NT2/D1 (cell line): ENCODE results near the gene GOLGA6A.
"Not testable (repeated sequence)": the region's sequence is repeated elsewhere in the genome, so short reads cannot be mapped to it uniquely, and the experiment has no call there.

Experiments used
- DNase-seq: peaks from one replicate; pipeline ENCODE4 v3.0.0-alpha.2; 2011; ENCODE audit warnings: low read depth, low spot score
- H3K27me3 ChIP-seq: 2 replicates; pipeline ENCODE4 v1.6.0; 2011; ENCODE audit warnings: mild to moderate bottlenecking; ENCODE audit not compliant: insufficient read length, insufficient read depth
- H3K36me3 ChIP-seq: 2 replicates; pipeline ENCODE4 v1.6.1; 2011; ENCODE audit warnings: mild to moderate bottlenecking, low read length, mixed read lengths; ENCODE audit not compliant: insufficient read depth, insufficient read length
- H3K4me1 ChIP-seq: 2 replicates; pipeline ENCODE4 v1.5.1; 2011; ENCODE audit not compliant: insufficient read depth, insufficient read length
- H3K4me3 ChIP-seq: 2 replicates; pipeline ENCODE4 v1.5.1; 2011; ENCODE audit warnings: low read depth; ENCODE audit not compliant: insufficient read length
- H3K9ac ChIP-seq: 2 replicates; pipeline ENCODE4 v1.6.0; 2011; ENCODE audit warnings: low read depth; ENCODE audit not compliant: insufficient read length
- H3K9me3 ChIP-seq: 2 replicates; pipeline ENCODE4 v1.5.1; 2011; ENCODE audit warnings: mild to moderate bottlenecking, low read length; ENCODE audit not compliant: insufficient read depth
- SUZ12 ChIP-seq: IDR thresholded peaks from 2 replicates; pipeline ENCODE4 v1.6.1; 2011; ENCODE audit not compliant: insufficient read length, insufficient read depth; ENCODE audit errors: extremely low read depth
- YY1 ChIP-seq: IDR thresholded peaks from 2 replicates; pipeline ENCODE4 v1.6.1; 2011; ENCODE audit not compliant: insufficient read length, insufficient read depth
- ZNF274 ChIP-seq: IDR thresholded peaks from 2 replicates; pipeline ENCODE4 v1.6.1; 2011; ENCODE audit warnings: mild to moderate bottlenecking, low read depth, low read length

The GOLGA6A gene

DNA sequence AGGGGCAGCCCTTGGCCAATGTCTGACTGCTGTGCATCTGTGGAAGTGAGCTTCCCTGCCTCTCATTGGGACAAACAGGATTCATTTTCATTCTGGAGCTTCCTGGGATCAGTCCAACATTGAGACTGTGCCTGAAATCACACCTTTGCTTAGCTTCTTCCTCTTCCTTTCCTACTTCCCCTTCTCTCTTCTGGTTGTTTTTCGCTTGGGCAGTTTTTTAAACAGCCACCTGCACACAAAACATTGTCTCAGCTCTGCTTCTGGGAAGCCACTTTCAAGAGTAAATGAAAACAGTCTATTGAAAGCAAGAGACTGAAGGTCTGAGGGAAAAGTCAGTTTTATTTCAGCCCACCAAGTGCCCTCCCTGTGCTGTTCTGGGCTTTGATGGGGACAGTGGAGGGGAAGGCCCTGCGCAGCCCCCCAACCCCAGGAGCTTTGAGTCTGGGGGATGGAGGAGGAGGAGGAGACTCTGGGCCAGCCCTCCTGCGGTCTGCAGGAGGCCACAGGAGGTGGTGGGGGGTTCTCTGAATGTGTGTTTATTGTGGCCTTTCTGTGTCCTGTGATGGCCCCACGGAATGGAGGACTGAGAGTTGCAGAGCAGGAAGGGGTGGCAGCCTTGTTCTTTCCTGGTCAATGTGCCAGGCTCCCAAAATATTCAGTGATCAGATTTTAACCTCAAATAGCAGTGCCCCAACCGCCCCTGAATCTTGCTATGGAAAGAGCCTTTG is 40.2 kb upstream of the GOLGA6A start:
- TF ChIP-seq YY1 (no peak), ZNF274 (no peak), SUZ12 (no peak)
- no peak for DNase-seq
- H3K4me3 ChIP-seq, result no peak overlapping the region
- H3K9me3 ChIP-seq, result no peaks in the 10 kb centered on the region
- H3K27me3 ChIP-seq, result peaks cover 41% of the 10 kb centered on the region
- peaks cover 14% of the 10 kb centered on the region for H3K4me1 ChIP-seq
- H3K9ac ChIP-seq, result peak overlapping the region; percentile 34
- H3K36me3 ChIP-seq, result no peaks in the 10 kb centered on the region

GRCh38 chr15:74121858-74122257 is 39.5 kb upstream of the GOLGA6A start:
- Histone ChIP-seq H3K4me3 (no peak overlapping the region), H3K9me3 (no peaks in the 10 kb centered on the region), H3K36me3 (no peaks in the 10 kb centered on the region), H3K4me1 (peaks cover 14% of the 10 kb centered on the region), H3K27me3 (peaks cover 35% of the 10 kb centered on the region), H3K9ac (peak overlapping the region; percentile 34)
- no peak for TF ChIP-seq YY1
- TF ChIP-seq ZNF274, result no peak
- no peak for TF ChIP-seq SUZ12
- DNase-seq, result no peak

- no peaks in the 10 kb centered on the region for H3K36me3 ChIP-seq
- no peaks in the 10 kb centered on the region for H3K9me3 ChIP-seq
- no peak for DNase-seq
- TF ChIP-seq YY1 (no peak), SUZ12 (no peak), ZNF274 (no peak)
- peaks cover 28% of the 10 kb centered on the region for H3K27me3 ChIP-seq
- H3K4me3 ChIP-seq, result no peak overlapping the region
- no peak overlapping the region for H3K9ac ChIP-seq
- H3K4me1 ChIP-seq, result peaks cover 14% of the 10 kb centered on the region
Observed at GRCh38 chr15:74121039-74121438, 38.7 kb upstream of the GOLGA6A start.

- no peaks in the 10 kb centered on the region for H3K9me3 ChIP-seq
- peaks cover 14% of the 10 kb centered on the region for H3K4me1 ChIP-seq
- no peaks in the 10 kb centered on the region for H3K36me3 ChIP-seq
- no peak for DNase-seq
- no peak for TF ChIP-seq SUZ12
- TF ChIP-seq ZNF274, result no peak
- TF ChIP-seq YY1, result no peak
- H3K27me3 ChIP-seq, result peaks cover 24% of the 10 kb centered on the region
- no peak overlapping the region for H3K9ac ChIP-seq
- no peak overlapping the region for H3K4me3 ChIP-seq
Observed at GRCh38 chr15:74120426-74120825, 38.1 kb upstream of the GOLGA6A start.

DNA sequence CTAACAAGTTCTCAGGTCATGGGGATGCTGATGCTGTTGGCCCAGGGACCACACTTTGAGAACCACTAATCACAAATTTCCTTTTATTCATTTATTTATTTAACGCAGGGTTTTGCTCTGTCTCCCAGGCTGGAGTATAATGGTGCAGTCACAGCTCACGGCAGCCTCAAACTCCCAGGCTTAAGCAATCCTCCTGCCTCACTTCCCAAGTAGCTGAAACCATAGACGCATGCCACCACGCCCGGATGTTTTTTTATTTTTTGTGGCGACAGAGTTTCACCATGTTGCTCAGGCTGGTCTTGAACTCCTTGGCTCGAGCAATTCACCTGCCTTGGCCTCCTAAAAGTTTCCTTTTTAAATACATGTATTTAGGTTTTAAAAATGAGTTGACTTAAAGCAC is 27.4 kb upstream of the GOLGA6A start:
- TF ChIP-seq ZNF274 (no peak), SUZ12 (no peak), YY1 (no peak)
- no peak overlapping the region for H3K9ac ChIP-seq
- no peaks in the 10 kb centered on the region for H3K27me3 ChIP-seq
- no peak for DNase-seq
- no peaks in the 10 kb centered on the region for H3K9me3 ChIP-seq
- H3K36me3 ChIP-seq, result no peaks in the 10 kb centered on the region
- no peak overlapping the region for H3K4me3 ChIP-seq
- no peaks in the 10 kb centered on the region for H3K4me1 ChIP-seq

GRCh38 chr15:74108611-74109010 is 26.3 kb upstream of the GOLGA6A start:
- DNase-seq, H3K27me3 ChIP-seq, H3K4me1 ChIP-seq, H3K36me3 ChIP-seq, H3K9me3 ChIP-seq, H3K9ac ChIP-seq, H3K4me3 ChIP-seq: not testable (repeated sequence)

DNA sequence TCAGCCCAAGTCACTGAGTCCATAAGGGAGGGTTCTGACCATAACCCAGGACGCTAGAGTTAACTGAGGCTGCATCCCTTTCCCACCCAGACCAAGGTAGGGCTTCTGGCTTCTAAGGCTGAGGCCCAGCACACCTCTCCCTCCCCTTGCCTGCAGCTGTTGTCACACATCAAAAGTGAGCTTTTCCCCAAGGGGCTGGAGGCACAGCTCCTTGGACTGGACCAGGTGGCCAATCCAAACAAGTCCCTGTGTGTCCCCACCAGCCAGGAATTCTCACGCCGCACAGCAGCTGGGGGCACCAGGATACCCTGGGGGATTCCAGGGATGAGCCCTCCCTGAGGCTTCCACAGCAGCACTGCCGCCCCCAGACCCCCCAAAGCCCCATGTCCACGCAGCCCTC is 25.8 kb upstream of the GOLGA6A start:
- H3K9ac ChIP-seq, result no peak overlapping the region
- H3K36me3 ChIP-seq, result no peaks in the 10 kb centered on the region
- no peaks in the 10 kb centered on the region for H3K4me1 ChIP-seq
- no peak for DNase-seq
- no peaks in the 10 kb centered on the region for H3K9me3 ChIP-seq
- no peak overlapping the region for H3K4me3 ChIP-seq
- no peaks in the 10 kb centered on the region for H3K27me3 ChIP-seq
- TF ChIP-seq YY1 (no peak), ZNF274 (no peak), SUZ12 (no peak)

DNA sequence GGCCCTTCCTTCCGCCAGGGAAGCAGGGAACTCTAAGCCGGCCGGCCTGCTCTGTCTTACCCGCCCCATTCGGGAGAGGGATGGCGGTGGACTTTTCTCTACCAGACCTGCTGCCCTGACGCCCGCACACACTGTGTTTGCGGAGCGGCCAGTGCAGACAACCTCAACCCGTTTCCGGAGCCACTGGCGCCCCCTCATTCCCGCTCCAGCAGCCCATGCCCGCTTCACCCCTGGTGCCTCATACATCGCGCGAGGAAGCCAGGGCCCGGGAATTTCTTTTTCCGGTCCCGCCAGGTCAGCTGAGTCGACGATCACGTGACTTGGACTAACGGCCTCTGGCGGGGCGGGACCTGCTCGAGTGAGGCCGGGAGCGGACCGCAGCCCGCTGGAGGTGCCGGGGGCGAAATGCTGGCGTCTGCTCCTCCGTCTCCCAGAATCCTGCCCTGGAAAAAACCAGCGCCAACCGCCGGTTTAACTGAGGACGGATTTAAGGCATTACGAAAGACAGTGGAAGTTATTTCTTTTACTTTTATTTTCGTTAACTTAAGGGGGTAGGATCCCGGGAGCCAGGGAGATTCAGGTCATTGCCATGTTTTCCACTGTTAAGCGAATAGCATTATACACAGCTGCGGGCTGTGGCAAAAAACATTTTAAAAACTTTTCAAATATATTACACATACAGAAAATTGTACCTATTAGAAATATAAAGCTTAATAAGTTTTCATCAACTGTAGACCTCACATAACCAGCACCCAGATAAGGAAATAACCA is 17.8 kb upstream of the GOLGA6A start:
- H3K36me3 ChIP-seq, H3K27me3 ChIP-seq, H3K4me1 ChIP-seq, H3K9me3 ChIP-seq: not testable (repeated sequence)
- peak overlapping the region; percentile 41 for H3K4me3 ChIP-seq
- DNase-seq, result peak; percentile 56
- H3K9ac ChIP-seq, result peak overlapping the region; percentile 76

GRCh38 chr15:74096753-74097474 is 14.6 kb upstream of the GOLGA6A start:
- DNase-seq, H3K36me3 ChIP-seq, H3K9ac ChIP-seq, H3K27me3 ChIP-seq, H3K4me3 ChIP-seq, H3K9me3 ChIP-seq, H3K4me1 ChIP-seq: not testable (repeated sequence)

DNA sequence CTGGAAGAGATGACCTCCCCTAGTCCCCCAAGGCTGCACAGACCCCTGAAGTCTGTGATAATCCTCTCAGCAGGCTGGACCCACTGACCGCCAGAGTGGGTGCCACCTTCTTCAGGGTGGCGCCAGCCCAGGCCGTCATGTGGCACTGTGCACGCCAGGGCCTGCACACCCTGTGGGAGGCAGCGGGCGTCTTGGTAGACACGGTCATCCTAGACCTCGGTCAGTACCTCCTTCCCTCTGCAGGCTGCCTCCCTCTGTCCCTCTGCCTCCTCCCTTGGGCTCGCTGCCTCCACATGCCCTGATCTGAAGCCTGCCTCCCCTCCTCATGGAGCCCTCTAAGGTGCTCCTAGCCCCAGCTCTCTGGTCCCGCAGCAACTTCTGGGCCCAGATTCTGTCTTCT is 13.3 kb upstream of the GOLGA6A start:
- not testable (repeated sequence) for H3K9ac ChIP-seq, H3K36me3 ChIP-seq, H3K27me3 ChIP-seq, H3K4me1 ChIP-seq, H3K9me3 ChIP-seq, DNase-seq, H3K4me3 ChIP-seq
